ENCODE measurements around the gene MARS2.
A peak's percentile ranks its signal among the peaks of the same experiment; 100 is the strongest.

MARS2 gene

GRCh38 chr2:197672371-197672893, 32.7 kb upstream of the MARS2 start:
- in situ Hi-C loops (cut with HindIII; ENCODE audit: low pct_ligation_motif_present, low sequenced_read_pairs) = no loop called here
- Histone ChIP-seq H3K27ac (no peak overlapping the region), H3K27me3 (replicated peaks) (no peaks in the 10 kb centered on the region), H3K4me3 (ENCODE audit: low read depth, low read length) (no peak overlapping the region), H3K36me3 (replicated peaks) (no peaks in the 10 kb centered on the region)
- no peak for DNase-seq
- TF ChIP-seq CTCF (IDR thresholded peaks at IDR 0.05; ENCODE audit: low read depth, low read length, missing control alignments) = no peak

- DNase-seq = no peak
- H3K36me3 ChIP-seq (replicated peaks) = no peaks in the 10 kb centered on the region
- no peak overlapping the region for H3K4me3 ChIP-seq (ENCODE audit: low read depth, low read length)
- no peak for TF ChIP-seq CTCF (IDR thresholded peaks at IDR 0.05; ENCODE audit: low read depth, low read length, missing control alignments)
- H3K27ac ChIP-seq = no peak overlapping the region
- no peaks in the 10 kb centered on the region for H3K27me3 ChIP-seq (replicated peaks)
- in situ Hi-C loops (cut with HindIII; ENCODE audit: low pct_ligation_motif_present, low sequenced_read_pairs) = no loop called here
Observed at GRCh38 chr2:197673106-197673505, 32.1 kb upstream of the MARS2 start.

- no peak for DNase-seq
- no peak for TF ChIP-seq CTCF (IDR thresholded peaks at IDR 0.05; ENCODE audit: low read depth, low read length, missing control alignments)
- Histone ChIP-seq H3K27me3 (replicated peaks) (no peaks in the 10 kb centered on the region), H3K27ac (no peak overlapping the region), H3K4me3 (ENCODE audit: low read depth, low read length) (no peak overlapping the region), H3K36me3 (replicated peaks) (no peaks in the 10 kb centered on the region)
- in situ Hi-C loops (cut with HindIII; ENCODE audit: low pct_ligation_motif_present, low sequenced_read_pairs) = no loop called here
Observed at GRCh38 chr2:197673606-197674005, 31.6 kb upstream of the MARS2 start.

GRCh38 chr2:197674060-197674459, 31.1 kb upstream of the MARS2 start:
- no peaks in the 10 kb centered on the region for H3K27me3 ChIP-seq (replicated peaks)
- in situ Hi-C loops (cut with HindIII; ENCODE audit: low pct_ligation_motif_present, low sequenced_read_pairs) = no loop called here
- H3K4me3 ChIP-seq (ENCODE audit: low read depth, low read length) = peak overlapping the region; percentile 58
- no peak overlapping the region for H3K27ac ChIP-seq
- no peak for DNase-seq
- H3K36me3 ChIP-seq (replicated peaks) = no peaks in the 10 kb centered on the region
- no peak for TF ChIP-seq CTCF (IDR thresholded peaks at IDR 0.05; ENCODE audit: low read depth, low read length, missing control alignments)

GRCh38 chr2:197674591-197674990, 30.6 kb upstream of the MARS2 start:
- peak; percentile 1 for DNase-seq
- Histone ChIP-seq H3K27me3 (replicated peaks) (no peaks in the 10 kb centered on the region), H3K27ac (no peak overlapping the region), H3K36me3 (replicated peaks) (no peaks in the 10 kb centered on the region), H3K4me3 (ENCODE audit: low read depth, low read length) (peak overlapping the region; percentile 58)
- no peak for TF ChIP-seq CTCF (IDR thresholded peaks at IDR 0.05; ENCODE audit: low read depth, low read length, missing control alignments)
- in situ Hi-C loops (cut with HindIII; ENCODE audit: low pct_ligation_motif_present, low sequenced_read_pairs) = no loop called here

- in situ Hi-C loops (cut with HindIII; ENCODE audit: low pct_ligation_motif_present, low sequenced_read_pairs) = no loop called here
Observed at GRCh38 chr2:197675246-197675645, 29.9 kb upstream of the MARS2 start, which contains the start of gene RFTN2. Gene RFTN2, minus strand, starts transcription at chr2:197675587. Its CDS starts 129 bp downstream, at chr2:197675458.

More at GRCh38 chr2:197675246-197675645, 29.9 kb upstream of the MARS2 start, which contains the start of gene RFTN2:
- TF ChIP-seq CTCF (IDR thresholded peaks at IDR 0.05; ENCODE audit: low read depth, low read length, missing control alignments) = no peak
- H3K4me3 ChIP-seq (ENCODE audit: low read depth, low read length) = peak within 1 kb of the TSS; percentile 58
- no peaks in the 10 kb centered on the region for H3K36me3 ChIP-seq (replicated peaks)
- no peaks in the 10 kb centered on the region for H3K27me3 ChIP-seq (replicated peaks)
- H3K27ac ChIP-seq = peak within 1 kb of the TSS; percentile 63
- peak; percentile 6 for DNase-seq
